Lung microvascular endothelial cell (primary cell): ENCODE measurements around the gene WNT5A. TPM values are rescaled to one million over a fixed set of nuclear protein-coding genes. Genes with fewer than 3 reads are reported as not detected.
A peak's percentile ranks its signal among the peaks of the same experiment; 100 is the strongest.

Experiments used
- DNase-seq, 2 donors: peaks; one replicate each; pipeline versions ENCODE4 v3.0.0 to v3.0.0-alpha.2; 2010; ENCODE audit warnings: low read depth in 2 of 2
- total RNA-seq: library from RNA; depleted of rRNA; stranded (reverse); fragments of >200 nt; gene quantifications from 2 replicates; pipeline ENCODE4 v1.2.1, GENCODE V29; 2014

The WNT5A gene
- total RNA-seq, 1 donor from 2014 or later: 1.6 TPM

DNA sequence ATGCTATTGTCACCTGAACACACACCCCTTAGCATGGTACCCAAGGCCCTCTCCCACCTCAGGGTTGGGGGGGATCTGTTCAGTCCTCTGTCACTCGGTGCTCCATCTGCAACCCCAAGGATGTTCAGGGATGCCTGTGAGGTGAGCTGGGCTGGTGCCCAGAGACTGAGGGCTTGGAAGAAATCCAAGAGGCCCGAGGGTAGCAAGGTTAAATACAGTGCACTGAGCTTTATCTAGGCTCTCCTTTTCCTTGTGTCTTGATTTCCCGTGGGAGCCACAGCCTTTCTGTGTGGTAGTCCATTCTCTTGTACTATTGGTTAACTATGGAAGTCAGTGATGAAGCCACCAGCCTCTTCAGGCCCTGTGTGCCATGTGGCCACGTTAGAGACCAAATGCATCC, 18.7 kb upstream of the WNT5A start:
- no peak for DNase-seq

DNA sequence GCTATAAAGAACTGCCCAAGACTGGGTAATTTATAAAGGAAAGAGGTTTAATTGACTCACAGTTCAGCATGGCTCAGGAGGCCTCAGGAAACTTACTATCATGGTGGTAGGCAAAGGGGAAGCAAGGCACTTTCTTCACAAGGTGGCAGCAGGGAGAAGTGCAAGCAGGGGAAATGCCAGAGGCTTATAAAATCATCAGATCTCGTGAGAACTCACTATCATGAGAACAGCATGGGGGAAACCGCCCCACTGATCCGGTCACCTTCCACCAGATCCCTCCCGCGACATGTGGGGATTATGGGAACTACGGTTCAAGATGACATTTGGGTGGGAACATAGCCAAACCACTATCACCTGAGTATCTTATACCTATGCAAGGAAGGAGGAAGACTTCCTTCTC, 18.0 kb upstream of the WNT5A start:
- DNase-seq: peak in 1 of 2 donors; percentile 10

GRCh38 chr3:55501905-55502304, 14.8 kb upstream of the WNT5A start:
- DNase-seq: no peak

DNA sequence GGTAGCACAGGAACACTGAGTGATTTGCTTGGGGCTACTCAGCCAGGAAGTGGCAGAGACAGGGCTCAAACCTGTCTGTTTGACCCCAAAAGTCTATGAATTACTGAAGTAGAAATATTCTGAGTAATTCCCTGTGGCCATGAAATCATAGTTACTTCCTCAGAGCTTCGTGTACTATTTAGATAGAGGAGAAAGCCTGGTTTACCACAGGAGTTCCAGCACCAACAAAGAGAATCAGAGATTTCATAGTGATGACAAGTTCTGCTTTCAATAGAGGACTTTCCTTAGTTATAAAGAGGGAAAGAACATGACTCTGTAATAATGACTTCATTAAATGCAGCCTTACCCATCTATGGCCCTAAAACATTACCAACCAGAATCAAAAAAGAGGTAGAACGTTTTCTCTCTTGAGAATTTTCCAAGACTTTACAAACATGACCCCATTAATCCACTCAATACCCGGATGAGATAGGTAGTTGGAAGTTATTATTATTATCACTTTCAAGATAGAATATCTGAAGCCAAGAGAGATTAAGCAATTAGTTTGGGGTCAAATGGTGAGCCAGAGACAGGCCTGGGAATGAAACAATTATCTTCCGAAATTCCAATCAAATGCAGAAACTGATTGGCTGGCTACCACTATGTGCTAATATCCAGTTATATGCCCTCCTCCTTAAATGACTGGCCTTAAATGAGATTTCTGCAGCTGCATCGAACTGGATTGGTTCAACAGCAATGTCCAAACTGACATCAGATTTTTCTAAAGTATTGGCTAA, 13.6 kb upstream of the WNT5A start:
- DNase-seq: no peak

- DNase-seq: no peak
Measured at GRCh38 chr3:55498520-55498919, 11.4 kb upstream of the WNT5A start.

- DNase-seq: no peak
Measured at GRCh38 chr3:55497250-55497649, 10.1 kb upstream of the WNT5A start.

GRCh38 chr3:55494976-55495375, 7.9 kb upstream of the WNT5A start:
- no peak for DNase-seq

- no peak for DNase-seq
Measured at GRCh38 chr3:55492976-55493375, 5.9 kb upstream of the WNT5A start.

DNA sequence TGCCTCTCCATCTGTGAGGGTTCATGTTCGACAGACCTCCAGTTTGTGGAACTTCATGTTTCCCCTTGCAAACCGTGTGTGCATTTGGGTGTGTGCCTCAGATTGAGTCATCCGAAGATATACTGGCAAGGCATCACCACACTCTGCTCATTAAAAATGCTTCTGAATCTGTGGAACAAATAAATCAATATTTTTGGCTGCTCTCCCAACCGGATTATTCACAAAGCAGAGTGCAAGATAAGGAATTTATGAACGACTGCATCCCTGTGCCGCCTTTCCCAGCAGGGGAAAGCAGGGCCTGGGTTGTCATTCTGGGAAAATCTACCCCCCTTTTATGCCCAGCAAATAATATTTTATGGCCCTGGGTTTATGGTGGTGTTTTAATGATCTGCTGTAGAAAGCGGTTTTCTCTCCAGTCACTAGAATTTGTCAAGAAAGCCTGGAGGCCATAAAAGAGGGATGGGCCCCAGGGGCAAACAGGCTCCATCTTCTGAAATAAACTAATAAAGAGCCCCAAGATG, 4.2 kb upstream of the WNT5A start:
- DNase-seq: peak in 1 of 2 donors; percentile 28

- no peak for DNase-seq
Measured at GRCh38 chr3:55490276-55490913, 3.3 kb upstream of the WNT5A start.

DNA sequence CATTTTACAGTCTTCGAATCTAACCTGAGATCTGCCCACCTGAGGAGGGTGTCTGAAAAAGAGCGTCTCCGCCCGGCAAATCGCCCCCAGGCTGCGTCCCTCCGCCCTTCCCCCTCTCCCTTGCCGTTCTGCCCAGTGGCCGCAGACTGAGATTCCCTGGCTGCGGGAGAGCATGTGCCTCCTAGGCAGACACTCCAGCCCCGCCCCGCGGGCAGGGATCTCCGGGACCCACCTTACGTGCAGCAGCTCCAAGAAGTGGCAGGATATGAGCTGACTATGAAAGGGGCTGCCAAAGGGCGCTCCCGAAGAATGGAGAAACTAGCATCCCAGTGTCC, 2.7 kb upstream of the WNT5A start:
- DNase-seq: no peak

- DNase-seq: peak; percentile 41 to 68
Measured at GRCh38 chr3:55488398-55489055, 1.4 kb upstream of the WNT5A start.

- peak; percentile 17 to 33 for DNase-seq
Measured at GRCh38 chr3:55487381-55488241, 505 bp upstream of the WNT5A start.

- peak in 1 of 2 donors; percentile 29 for DNase-seq
Measured at GRCh38 chr3:55486101-55486856, 827 bp downstream of the WNT5A start.

DNA sequence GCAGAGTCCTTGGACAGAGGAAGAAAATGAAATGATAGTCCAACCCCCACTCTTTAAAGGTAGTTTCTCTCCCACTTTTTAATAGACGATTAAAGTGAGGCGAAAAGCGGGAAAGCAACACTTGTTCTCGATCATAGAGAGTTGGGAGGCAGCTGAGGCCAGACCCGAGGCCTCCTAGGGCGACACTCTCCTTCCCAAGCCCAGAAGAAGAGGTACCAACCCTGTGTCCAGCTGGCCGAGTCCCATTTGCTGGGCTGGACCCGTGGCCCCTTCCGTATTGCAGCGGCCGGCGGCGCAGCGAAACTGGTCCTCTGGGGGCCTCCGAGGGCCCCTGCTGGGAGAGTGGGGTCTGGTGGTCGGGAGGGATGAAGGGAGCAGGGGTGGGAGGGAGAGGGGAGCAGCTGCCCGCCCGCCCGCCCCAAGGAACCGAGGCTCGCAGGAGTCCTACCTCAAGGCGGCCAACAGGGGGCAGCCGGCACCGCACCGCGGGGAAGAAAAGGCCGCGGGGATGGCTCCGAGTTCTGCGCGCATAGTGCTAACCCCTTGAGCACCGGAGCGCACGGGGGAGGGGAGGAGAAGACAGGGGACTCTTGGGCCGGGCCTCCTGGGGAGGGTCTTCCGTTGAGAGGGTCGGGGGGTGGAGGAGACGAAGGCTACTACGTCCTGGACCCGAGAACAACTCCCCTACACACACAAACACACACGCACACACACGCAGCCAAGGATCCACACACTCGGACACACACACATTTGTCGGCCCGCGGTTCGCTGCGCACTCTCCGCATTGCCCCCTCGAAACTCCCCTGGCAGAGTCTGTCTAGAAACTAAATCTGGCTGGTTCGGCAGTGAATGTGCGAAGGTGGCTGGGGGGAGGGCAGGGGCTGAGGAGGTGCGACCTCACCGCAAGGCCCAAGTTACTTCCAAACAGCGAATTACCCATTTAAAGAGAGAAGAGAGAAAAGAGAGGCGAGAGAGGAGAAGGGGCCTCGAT, 2.0 kb downstream of the WNT5A start:
- peak; percentile 61 to 81 for DNase-seq

DNA sequence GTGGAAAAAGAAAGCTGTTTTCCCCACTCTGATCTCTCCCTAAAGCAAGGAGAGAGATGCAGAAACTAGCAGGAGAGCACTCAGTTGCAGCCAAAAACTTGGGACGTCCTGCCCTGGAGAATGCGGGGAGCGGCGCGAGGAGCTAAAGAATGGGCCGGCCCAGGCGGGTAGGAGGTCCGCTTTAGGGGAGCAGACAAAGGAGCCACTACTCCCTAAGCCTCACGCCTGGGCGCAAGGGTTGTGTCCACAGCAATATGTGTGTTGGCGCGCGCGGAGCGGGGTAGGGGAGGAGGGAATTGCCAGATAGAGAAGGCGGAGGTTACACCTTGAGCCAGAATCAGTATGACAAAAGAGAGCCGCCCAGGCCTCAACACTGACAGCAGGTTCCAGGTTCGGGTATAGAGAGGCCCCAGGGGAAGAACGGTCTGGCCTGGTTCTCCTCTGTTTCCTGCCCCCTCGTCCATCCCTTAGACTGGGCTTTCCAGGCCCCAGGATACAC, 2.9 kb downstream of the WNT5A start:
- DNase-seq: no peak

GRCh38 chr3:55483196-55484095, 3.7 kb downstream of the WNT5A start:
- DNase-seq: no peak

DNA sequence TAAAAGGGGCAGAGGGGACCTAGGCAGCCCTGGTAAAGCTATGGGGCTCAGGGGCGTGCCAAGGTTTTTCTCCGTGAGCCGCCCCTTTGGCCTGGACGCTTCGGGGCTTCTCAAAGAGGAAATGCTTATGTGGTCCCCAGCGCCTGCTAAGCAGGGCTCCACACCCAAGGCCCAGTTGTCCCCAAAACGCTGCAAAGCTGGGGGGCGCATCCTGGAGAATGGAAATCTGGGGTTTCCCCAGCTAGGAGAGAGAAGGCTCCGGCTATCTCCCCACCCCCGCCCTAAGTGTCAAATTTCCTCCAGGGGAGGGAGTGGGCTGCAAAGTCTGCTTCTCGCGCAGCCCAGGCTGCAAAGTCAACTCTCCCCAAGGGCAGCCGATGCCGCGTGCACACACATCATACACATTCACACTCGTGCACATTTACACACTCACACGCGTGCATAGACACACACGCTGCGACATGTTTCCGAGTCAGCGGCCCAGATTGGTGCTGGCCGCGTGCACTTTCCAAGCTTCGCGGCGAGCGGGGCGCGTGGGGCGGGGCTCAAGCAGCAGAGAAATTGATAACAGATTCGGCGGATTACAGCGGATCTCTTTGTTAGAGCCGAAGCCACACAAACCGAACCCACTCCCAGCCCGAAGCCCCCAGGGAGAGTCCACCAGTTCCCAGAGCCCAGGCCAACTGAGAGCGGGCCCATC, 4.5 kb downstream of the WNT5A start:
- no peak for DNase-seq
